AG09309 (cell line): Measurements from ENCODE around the gene DYNLRB1.
"Not testable (repeated sequence)": the region's sequence is repeated elsewhere in the genome, so short reads cannot be mapped to it uniquely, and the experiment has no call there.

ENCODE experiments used
- DNase-seq: peaks from one replicate; pipeline ENCODE4 v3.0.0-alpha.2; 2010; ENCODE audit warnings: low read depth
- H3K4me3 ChIP-seq: 2 replicates; pipeline ENCODE4 v1.5.1; 2011; ENCODE audit warnings: mild to moderate bottlenecking, low read depth, low read length, moderate library complexity; ENCODE audit not compliant: control insufficient read depth
- TF ChIP-seq, protein P1 (sequence below): IDR thresholded peaks from 2 replicates; pipeline ENCODE4 v1.5.1; 2011; ENCODE audit warnings: mild to moderate bottlenecking, low read depth, low read length, inconsistent platforms; ENCODE audit not compliant: insufficient read depth, control insufficient read depth; ENCODE audit errors: missing control alignments

DYNLRB1 gene

DNA sequence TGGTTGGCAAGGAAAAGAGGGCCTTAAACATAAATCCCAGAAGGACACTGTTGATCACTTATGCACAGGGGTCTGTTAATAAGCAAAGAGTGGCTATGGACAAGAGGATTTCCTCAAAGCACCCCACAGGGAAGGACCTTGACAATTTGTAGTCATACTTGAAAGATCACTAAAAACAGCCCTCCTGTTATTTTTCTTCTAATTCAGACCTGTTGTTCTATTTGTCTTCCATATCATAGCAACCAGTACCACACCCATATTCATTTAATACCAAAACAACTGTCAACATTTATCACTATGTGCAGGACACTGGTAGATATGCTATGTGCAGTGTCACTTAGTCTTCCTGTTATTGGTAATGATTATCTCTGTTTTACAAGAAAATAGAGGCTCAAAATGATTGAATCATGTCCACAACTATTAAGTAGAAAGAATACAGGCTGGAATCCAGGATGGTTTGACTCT lies 3.2 kb upstream of the DYNLRB1 start:
- TF ChIP-seq, protein P1, sequence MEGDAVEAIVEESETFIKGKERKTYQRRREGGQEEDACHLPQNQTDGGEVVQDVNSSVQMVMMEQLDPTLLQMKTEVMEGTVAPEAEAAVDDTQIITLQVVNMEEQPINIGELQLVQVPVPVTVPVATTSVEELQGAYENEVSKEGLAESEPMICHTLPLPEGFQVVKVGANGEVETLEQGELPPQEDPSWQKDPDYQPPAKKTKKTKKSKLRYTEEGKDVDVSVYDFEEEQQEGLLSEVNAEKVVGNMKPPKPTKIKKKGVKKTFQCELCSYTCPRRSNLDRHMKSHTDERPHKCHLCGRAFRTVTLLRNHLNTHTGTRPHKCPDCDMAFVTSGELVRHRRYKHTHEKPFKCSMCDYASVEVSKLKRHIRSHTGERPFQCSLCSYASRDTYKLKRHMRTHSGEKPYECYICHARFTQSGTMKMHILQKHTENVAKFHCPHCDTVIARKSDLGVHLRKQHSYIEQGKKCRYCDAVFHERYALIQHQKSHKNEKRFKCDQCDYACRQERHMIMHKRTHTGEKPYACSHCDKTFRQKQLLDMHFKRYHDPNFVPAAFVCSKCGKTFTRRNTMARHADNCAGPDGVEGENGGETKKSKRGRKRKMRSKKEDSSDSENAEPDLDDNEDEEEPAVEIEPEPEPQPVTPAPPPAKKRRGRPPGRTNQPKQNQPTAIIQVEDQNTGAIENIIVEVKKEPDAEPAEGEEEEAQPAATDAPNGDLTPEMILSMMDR: no peak
- no peak overlapping the region for H3K4me3 ChIP-seq
- no peak for DNase-seq

DNA sequence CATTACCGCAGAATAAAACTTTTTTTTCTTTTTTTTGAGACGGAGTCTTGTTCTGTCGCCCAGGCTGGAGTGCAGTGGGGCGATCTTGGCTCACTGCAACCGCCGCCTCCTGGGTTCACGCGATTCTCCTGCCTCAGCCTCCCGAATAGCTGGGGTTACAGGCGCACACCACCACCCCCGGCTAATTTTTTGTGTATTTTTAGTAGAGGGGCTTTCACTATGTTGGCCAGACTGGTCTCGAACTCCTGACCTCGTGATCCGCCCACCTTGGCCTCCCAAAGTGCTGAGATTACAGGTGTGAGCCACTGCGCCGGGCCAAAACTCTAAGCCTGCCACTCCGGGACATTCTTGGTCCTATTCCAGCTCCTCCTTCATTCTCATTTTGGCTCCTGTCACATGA lies 2.2 kb upstream of the DYNLRB1 start:
- H3K4me3 ChIP-seq, DNase-seq: not testable (repeated sequence)

DNA sequence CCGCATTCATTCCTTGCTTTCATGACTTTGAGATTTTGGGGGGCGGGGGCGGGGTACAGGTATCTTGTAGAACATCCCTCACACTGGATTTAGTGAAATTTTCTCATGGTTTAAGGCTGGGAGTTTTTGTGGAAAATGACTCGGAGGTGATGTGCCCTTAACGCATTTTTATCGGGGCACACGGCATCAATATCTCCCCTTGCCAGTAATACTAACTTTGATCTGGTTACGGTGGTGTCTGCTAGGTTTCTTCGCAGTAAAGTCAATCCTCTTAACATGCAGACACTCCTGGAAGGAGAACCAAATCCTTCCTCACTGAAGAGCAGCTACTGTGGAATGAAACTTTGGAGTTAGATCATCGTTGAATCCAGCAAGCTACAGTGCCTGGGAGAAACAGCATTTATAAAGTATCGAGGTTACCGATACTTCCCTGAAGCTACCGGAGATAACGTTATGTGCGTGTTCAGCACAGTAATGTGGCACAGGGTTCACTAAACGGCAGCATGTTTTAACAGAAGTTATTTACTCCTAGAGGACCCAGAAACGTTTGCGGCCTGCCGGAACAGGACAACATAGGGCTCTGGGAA lies 1.2 kb upstream of the DYNLRB1 start:
- DNase-seq: no peak
- no peak overlapping the region for H3K4me3 ChIP-seq
- TF ChIP-seq, protein P1: no peak

DNA sequence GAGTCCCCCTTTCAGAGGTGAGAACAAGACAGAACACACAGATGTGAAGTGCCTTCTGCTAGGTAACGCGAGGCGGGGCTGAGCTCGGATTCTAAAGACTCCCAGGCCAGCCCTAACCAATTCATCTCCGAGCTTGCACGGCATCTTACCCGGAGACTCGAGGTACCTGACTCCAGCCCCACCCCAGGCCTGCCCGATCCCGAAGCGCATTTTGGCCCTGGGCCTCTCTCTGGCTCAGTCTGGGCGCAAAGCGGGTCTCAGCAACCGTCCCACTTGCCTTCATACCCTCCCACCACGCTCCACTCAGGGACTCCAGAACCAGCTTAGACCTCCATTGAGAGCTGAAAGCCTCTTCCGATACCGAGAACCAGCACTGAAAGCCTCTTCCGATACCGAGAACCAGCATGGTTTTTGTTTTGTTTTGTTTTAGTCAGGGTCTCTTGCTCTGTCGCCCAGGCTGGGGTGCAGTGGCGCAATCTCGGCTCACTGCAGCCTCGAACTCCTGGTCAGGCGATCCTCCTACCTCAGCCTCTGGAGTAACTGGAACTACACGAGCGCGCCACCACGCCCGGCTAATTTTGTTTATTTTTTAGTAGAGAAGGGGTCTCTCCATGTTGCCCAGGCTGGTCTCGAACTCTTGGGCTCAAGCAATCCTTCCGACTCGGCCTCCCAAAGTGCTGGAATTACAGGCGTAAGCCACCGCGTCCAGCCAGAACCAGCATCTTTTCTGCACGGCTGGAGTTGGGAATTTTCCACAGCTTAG lies 557 bp upstream of the DYNLRB1 start:
- H3K4me3 ChIP-seq: peak overlapping the region; percentile 71
- TF ChIP-seq, protein P1: no peak
- DNase-seq: no peak

DNA sequence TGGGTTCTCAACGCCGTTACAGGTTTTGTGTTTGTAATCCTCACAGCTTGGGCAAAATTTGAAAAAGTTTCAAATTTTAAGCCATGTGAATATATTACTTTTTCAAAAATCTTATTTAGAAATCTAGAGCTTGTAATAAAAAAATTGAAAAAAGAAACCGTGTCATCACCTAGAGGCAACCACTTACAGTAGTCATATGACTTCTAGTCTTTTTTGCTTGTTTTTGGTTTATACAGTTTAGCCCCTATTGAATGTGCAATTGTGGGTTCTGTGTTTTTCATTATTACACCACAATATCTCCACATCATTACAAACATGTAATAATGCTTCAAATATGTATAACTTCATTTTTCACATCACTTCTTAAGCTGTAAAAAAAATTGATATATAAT lies 888 bp downstream of the DYNLRB1 start:
- H3K4me3 ChIP-seq: peak overlapping the region; percentile 71
- TF ChIP-seq, protein P1: no peak
- no peak for DNase-seq

DNA sequence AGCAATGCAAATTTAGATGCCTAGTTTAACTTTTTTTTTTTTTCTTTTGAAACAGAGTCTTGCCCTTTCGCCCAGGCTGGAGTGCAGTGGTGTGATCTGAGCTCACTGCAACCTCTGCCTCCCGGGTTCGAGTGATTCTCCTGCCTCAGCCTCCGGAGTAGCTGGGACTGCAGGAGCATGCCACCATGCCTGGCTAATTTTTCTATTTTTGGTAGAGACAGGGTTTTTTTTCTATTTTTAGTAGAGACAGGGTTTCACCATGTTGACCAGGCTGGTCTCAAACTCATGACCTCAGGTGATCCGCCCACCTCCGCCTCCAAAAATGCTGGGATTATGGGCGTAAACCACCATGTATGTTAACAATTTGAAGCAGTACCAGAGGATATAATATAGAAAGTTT lies 2.6 kb downstream of the DYNLRB1 start:
- not testable (repeated sequence) for H3K4me3 ChIP-seq, DNase-seq

DNA sequence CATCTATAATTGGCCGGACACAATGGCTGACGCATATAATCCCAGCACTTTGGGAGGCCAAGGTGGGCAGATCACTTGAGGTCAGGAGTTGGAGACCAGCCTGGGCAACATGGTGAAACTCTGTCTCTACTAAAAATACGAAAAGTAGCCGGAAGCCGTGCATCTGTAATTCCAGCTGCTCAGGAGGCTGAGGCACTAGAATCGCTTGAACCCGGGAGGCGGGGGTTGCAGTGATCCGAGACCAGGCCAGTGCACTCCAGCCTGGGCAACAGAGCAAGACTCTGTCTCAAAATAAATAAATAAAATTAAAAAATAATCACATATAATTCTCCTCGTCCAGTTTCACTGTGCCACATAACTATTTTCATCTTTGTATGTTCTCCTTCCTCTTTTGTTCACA lies 3.6 kb downstream of the DYNLRB1 start:
- DNase-seq, H3K4me3 ChIP-seq: not testable (repeated sequence)

DNA sequence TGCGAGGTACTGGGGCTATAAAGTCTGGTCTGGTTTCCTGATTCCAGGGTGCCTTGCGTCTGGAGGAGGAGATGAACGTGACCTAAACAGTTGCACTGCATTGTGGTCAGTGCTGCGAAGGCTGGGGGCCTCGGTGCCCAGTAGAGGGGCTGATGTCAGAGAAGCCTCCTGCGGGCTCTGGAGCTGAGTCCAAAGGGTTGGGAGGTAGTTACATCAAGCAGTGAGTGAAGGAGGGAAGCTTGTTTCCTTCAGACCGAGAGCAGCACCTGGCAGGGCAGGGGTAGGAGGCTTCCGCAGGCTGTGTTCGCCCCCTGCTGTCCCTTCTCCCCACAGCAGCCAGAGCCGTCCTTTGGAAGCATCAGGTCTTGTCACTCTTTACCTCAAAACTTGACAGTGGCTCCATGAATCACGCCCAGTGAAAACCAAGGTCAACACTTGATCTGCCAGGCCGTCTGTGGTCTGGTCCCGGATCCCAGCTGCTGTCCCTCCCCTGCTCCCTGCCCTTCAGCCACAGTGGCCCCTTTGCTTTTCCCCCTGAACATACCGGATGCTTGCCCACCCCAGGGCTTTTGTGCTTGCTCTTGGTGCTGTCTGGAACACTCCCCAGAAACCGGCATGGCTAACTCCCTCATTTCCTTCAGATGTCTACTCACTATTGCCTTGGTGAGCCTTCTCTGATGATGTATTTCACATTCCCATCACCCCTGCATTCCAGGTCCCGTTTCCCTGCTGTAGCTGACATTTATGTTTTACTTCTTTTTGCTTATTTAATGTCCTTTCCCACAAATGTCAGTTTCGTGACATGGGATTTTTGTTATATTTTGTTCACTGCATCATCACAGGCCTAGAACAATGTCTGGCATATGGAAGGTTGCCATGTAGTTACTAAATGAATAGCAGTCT lies 7.0 kb downstream of the DYNLRB1 start:
- TF ChIP-seq, protein P1: peak; percentile 56
- H3K4me3 ChIP-seq: no peak overlapping the region
- DNase-seq: peak; percentile 42
